H9 (cell line): ENCODE data around the gene DNASE1L2. TPM values are rescaled to one million over a fixed set of nuclear protein-coding genes. Genes with fewer than 3 reads are reported as not detected.

Source experiments
- DNase-seq: peaks from one replicate; pipeline ENCODE4 v3.0.0-alpha.2; 2017
- H2AFZ ChIP-seq: one replicate; pipeline ENCODE4 v1.6.1; 2013; ENCODE audit warnings: mild to moderate bottlenecking, low read length, control low read depth, moderate library complexity
- H2AK5ac ChIP-seq: 2 replicates; pipeline ENCODE4 v1.6.1; 2013; ENCODE audit warnings: low read length, control low read depth, mixed read lengths; ENCODE audit not compliant: insufficient read length
- H2BK120ac ChIP-seq: one replicate; pipeline ENCODE4 v1.6.1; 2013; ENCODE audit warnings: low read depth, mild to moderate bottlenecking, low read length, control low read depth, inconsistent platforms; ENCODE audit not compliant: poor library complexity, severe bottlenecking
- H2BK12ac ChIP-seq: 2 replicates; pipeline ENCODE4 v1.6.1; 2013; ENCODE audit warnings: low read length, control low read depth, mixed read lengths, low read depth; ENCODE audit not compliant: insufficient read length
- H2BK15ac ChIP-seq: 2 replicates; pipeline ENCODE4 v1.6.1; 2013; ENCODE audit warnings: low read depth, low read length, control low read depth
- H2BK20ac ChIP-seq: one replicate; pipeline ENCODE4 v1.6.1; 2013; ENCODE audit warnings: low read depth, mild to moderate bottlenecking, low read length, control low read depth, inconsistent platforms; ENCODE audit not compliant: poor library complexity, severe bottlenecking
- H2BK5ac ChIP-seq: 2 replicates; pipeline ENCODE4 v1.6.1; 2013; ENCODE audit warnings: low read length, control low read depth, mixed read lengths; ENCODE audit not compliant: insufficient read length
- H3K14ac ChIP-seq: 2 replicates; pipeline ENCODE4 v1.6.1; 2013; ENCODE audit warnings: low read length, control low read depth; ENCODE audit not compliant: insufficient read depth
- H3K18ac ChIP-seq: 2 replicates; pipeline ENCODE4 v1.6.1; 2013; ENCODE audit warnings: low read depth, mild to moderate bottlenecking, mixed read lengths, low read length, control low read depth; ENCODE audit not compliant: insufficient read length
- H3K23ac ChIP-seq: 2 replicates; pipeline ENCODE4 v1.6.1; 2013; ENCODE audit warnings: low read length, control low read depth, mixed read lengths, low read depth; ENCODE audit not compliant: insufficient read length
- H3K23me2 ChIP-seq: 2 replicates; pipeline ENCODE4 v1.6.1; 2013; ENCODE audit warnings: low read depth, mild to moderate bottlenecking, mixed read lengths, low read length, control low read depth; ENCODE audit not compliant: insufficient read length, poor library complexity, severe bottlenecking
- H3K27ac ChIP-seq: 2 replicates; pipeline ENCODE4 v1.5.1; 2013; ENCODE audit warnings: low read length, control low read depth, mixed read lengths, low read depth; ENCODE audit not compliant: insufficient read length
- H3K27me3 ChIP-seq: 2 replicates; pipeline ENCODE4 v1.6.1; 2013; ENCODE audit warnings: low read length, control low read depth, inconsistent platforms; ENCODE audit not compliant: insufficient read depth
- H3K4ac ChIP-seq: 2 replicates; pipeline ENCODE4 v1.6.1; 2013; ENCODE audit warnings: low read depth, mild to moderate bottlenecking, control low read depth, inconsistent platforms, low read length, moderate library complexity
- H3K4me1 ChIP-seq: 2 replicates; pipeline ENCODE4 v1.6.1; 2013; ENCODE audit warnings: low read length, control low read depth, inconsistent platforms; ENCODE audit not compliant: insufficient read depth
- H3K4me2 ChIP-seq: 2 replicates; pipeline ENCODE4 v1.6.1; 2013; ENCODE audit warnings: low read length, control low read depth, mixed read lengths; ENCODE audit not compliant: insufficient read length, insufficient read depth
- H3K56ac ChIP-seq: 2 replicates; pipeline ENCODE4 v1.6.1; 2013; ENCODE audit warnings: low read depth, mild to moderate bottlenecking, mixed read lengths, low read length, control low read depth; ENCODE audit not compliant: insufficient read length
- H3K79me1 ChIP-seq: 2 replicates; pipeline ENCODE4 v1.6.1; 2013; ENCODE audit warnings: low read depth, mild to moderate bottlenecking, moderate library complexity, low read length, control low read depth, inconsistent platforms; ENCODE audit not compliant: insufficient read depth, poor library complexity, severe bottlenecking
- H3K79me2 ChIP-seq: 2 replicates; pipeline ENCODE4 v1.6.1; 2013; ENCODE audit warnings: low read length, control low read depth, inconsistent platforms; ENCODE audit not compliant: insufficient read depth
- H3K9ac ChIP-seq: 2 replicates; pipeline ENCODE4 v1.6.1; 2013; ENCODE audit warnings: low read length, control low read depth, mixed read lengths; ENCODE audit not compliant: insufficient read length; ENCODE audit errors: extremely low read depth
- H3K9me3 ChIP-seq: one replicate; pipeline ENCODE4 v1.6.1; 2013; ENCODE audit warnings: low read depth, low read length, inconsistent platforms; ENCODE audit not compliant: control insufficient read depth
- H3T11ph ChIP-seq: one replicate; pipeline ENCODE4 v1.6.1; 2013; ENCODE audit warnings: mild to moderate bottlenecking, low read length, control low read depth, inconsistent platforms
- H4K20me1 ChIP-seq: one replicate; pipeline ENCODE4 v1.6.1; 2013; ENCODE audit not compliant: control insufficient read depth, insufficient read length, insufficient read depth
- H4K5ac ChIP-seq: 2 replicates; pipeline ENCODE4 v1.6.1; 2013; ENCODE audit warnings: low read depth, mild to moderate bottlenecking, mixed read lengths, low read length, control low read depth; ENCODE audit not compliant: insufficient read length
- H4K8ac ChIP-seq: replicated peaks from 2 replicates; pipeline ENCODE4 v1.6.1; 2013; ENCODE audit warnings: low read length, control low read depth, mixed read lengths, low read depth; ENCODE audit not compliant: insufficient read length
- H4K91ac ChIP-seq: 2 replicates; pipeline ENCODE4 v1.6.1; 2013; ENCODE audit warnings: low read depth, mild to moderate bottlenecking, moderate library complexity, mixed read lengths, low read length, control low read depth; ENCODE audit not compliant: insufficient read length
- H3K27ac Mint-ChIP-seq, 3 experiments: 2 replicates in 2 of 3; 3 replicates in 1 of 3; pipeline ENCODE4 v1.8.0; 2020 to 2021; ENCODE audit warnings: mixed read lengths in 3 of 3, mild to moderate bottlenecking in 1 of 3, moderate library complexity in 1 of 3
- H3K27me3 Mint-ChIP-seq: 2 replicates; pipeline ENCODE4 v1.8.0; 2021; ENCODE audit warnings: low read depth, mild to moderate bottlenecking, moderate library complexity, mixed read lengths
- H3K36me3 Mint-ChIP-seq, 3 experiments: 2 replicates in 2 of 3; 3 replicates in 1 of 3; pipeline ENCODE4 v1.8.0; 2020 to 2021; ENCODE audit warnings: low read depth in 3 of 3, mixed read lengths in 3 of 3; ENCODE audit not compliant: insufficient read depth in 1 of 3
- H3K4me1 Mint-ChIP-seq, 2 experiments: 2 replicates each; pipeline ENCODE4 v1.8.0; 2020; ENCODE audit warnings: mixed read lengths in 2 of 2
- H3K4me3 Mint-ChIP-seq, 2 experiments: 2 replicates in 1 of 2; 3 replicates in 1 of 2; pipeline ENCODE4 v1.8.0; 2020 to 2021; ENCODE audit warnings: mild to moderate bottlenecking in 2 of 2, mixed read lengths in 2 of 2, moderate library complexity in 1 of 2
- H3K9me3 Mint-ChIP-seq, 2 experiments: 2 replicates in 1 of 2; 3 replicates in 1 of 2; pipeline ENCODE4 v1.8.0; 2020; ENCODE audit warnings: mild to moderate bottlenecking in 2 of 2, mixed read lengths in 2 of 2, moderate library complexity in 1 of 2
- WGBS: extraction: QIAGEN DNeasy Blood & Tissue Kit; methylation state at CpG from one replicate; pipeline ENCODE4 v1.1.7; 2013; ENCODE audit warnings: missing lambda C conversion rate, low lambda C conversion rate, mixed read lengths; ENCODE audit not compliant: insufficient read length; ENCODE audit errors: extremely low coverage; 5-methylcytosine and 5-hydroxymethylcytosine counted together
- total RNA-seq: library from RNA; stranded (reverse); gene quantifications from 2 replicates; pipeline ENCODE4 v1.2.1, GENCODE V29; 2021
- TF ChIP-seq, protein P1 (sequence below): fragments of 200-600 bp; sonication (generic); conservative IDR thresholded peaks from 3 replicates; pipeline ENCODE4 v1.8.0; 2021; ENCODE audit warnings: antibody characterized with exemption, mild to moderate bottlenecking

DNASE1L2 gene
- total RNA-seq, 1 experiment from 2014 or later, result 2.5 TPM

DNA sequence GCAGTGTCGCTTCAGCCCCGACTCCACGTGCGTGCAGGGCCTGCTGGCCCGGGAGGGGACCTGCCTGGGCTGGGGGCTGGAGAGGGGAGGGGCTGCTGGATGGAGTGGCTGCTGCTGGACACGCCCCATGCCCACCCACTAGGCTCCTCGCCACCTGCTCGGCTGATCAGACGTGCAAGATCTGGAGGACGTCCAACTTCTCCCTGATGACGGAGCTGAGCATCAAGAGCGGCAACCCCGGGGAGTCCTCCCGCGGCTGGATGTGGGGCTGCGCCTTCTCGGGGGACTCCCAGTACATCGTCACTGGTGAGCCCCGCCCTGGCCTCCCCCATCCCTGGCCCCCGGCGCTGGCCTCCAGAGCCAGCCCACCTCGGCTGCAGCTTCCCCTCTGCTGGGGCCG is 27.9 kb upstream of the DNASE1L2 start:
- Histone ChIP-seq H3K9me3 (no peaks in the 10 kb centered on the region), H4K91ac (no peak overlapping the region), H3K4ac (no peak overlapping the region), H2BK120ac (no peak overlapping the region), H2AK5ac (no peak overlapping the region), H3K23me2 (peaks cover 13% of the 10 kb centered on the region), H3K14ac (no peak overlapping the region), H3K4me2 (no peak overlapping the region), H3K27ac (no peak overlapping the region), H3T11ph (no peak overlapping the region), H2BK20ac (no peak overlapping the region), H2BK5ac (no peak overlapping the region), H4K5ac (no peak overlapping the region), H3K4me1 (no peaks in the 10 kb centered on the region; the same call in 1 of the 2 replicates), H3K56ac (no peak overlapping the region), H3K79me2 (peaks cover under 1% of the 10 kb centered on the region; the same call in 1 of the 2 replicates), H4K8ac (no peak overlapping the region), H4K20me1 (no peaks in the 10 kb centered on the region), H2BK15ac (no peak overlapping the region), H3K18ac (no peak overlapping the region), H3K9ac (no peak overlapping the region), H3K23ac (no peak overlapping the region), H3K27me3 (no peaks in the 10 kb centered on the region), H2AFZ (no peak overlapping the region), H2BK12ac (no peak overlapping the region), H3K79me1 (peaks cover 5% of the 10 kb centered on the region)
- no peak for DNase-seq
- Mint-ChIP-seq H3K4me3 (no peak overlapping the region), H3K36me3 (peaks cover 14 to 44% (median 43%) of the 10 kb centered on the region in 3 experiments; a peak in 6 of 7 replicates), H3K4me1 (peaks cover 16 to 19% of the 10 kb centered on the region in 2 experiments), H3K27me3 (peaks cover 9% of the 10 kb centered on the region), H3K27ac (peak overlapping the region in 1 of 3 experiments; percentile 15; a peak in 1 of 7 replicates), H3K9me3 (peaks cover 0 to 8% of the 10 kb centered on the region in 2 experiments; a peak in 1 of 5 replicates)
- TF ChIP-seq, protein P1, sequence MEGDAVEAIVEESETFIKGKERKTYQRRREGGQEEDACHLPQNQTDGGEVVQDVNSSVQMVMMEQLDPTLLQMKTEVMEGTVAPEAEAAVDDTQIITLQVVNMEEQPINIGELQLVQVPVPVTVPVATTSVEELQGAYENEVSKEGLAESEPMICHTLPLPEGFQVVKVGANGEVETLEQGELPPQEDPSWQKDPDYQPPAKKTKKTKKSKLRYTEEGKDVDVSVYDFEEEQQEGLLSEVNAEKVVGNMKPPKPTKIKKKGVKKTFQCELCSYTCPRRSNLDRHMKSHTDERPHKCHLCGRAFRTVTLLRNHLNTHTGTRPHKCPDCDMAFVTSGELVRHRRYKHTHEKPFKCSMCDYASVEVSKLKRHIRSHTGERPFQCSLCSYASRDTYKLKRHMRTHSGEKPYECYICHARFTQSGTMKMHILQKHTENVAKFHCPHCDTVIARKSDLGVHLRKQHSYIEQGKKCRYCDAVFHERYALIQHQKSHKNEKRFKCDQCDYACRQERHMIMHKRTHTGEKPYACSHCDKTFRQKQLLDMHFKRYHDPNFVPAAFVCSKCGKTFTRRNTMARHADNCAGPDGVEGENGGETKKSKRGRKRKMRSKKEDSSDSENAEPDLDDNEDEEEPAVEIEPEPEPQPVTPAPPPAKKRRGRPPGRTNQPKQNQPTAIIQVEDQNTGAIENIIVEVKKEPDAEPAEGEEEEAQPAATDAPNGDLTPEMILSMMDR, result no peak
- WGBS, result no CpG with 5 or more reads among the region's 23 CpGs
